K562 (cell line): ENCODE data around the gene ATP7B. TPM values are rescaled to one million over a fixed set of nuclear protein-coding genes. Genes with fewer than 3 reads are reported as not detected.

Experiments
- ATAC-seq: fragments of 200-7000 bp; cut with Tn5 transposase; 3 replicates; pipeline ENCODE4 v1.9.1; 2020; ENCODE audit warnings: moderate library complexity
- BruUV-seq: library from RNA; stranded (reverse); fragments of 400-500 nt; replicated peaks from 2 replicates; lab custom pipeline; 2021; lab: Mats Ljungman, UMichigan
- CTCF ChIA-PET: fragments of 300-600 bp; formaldehyde crosslinking; extraction: SDS; loops from one replicate; lab custom pipeline; 2021; ENCODE audit warnings: low intra/inter-chr PET ratio; lab: Yijun Ruan, JAX
- POLR2A ChIA-PET: fragments of 300-600, 350-650 bp; sonication (Branson Sonifier 250); formaldehyde crosslinking; extraction: SDS; loops from one replicate; lab custom pipeline; 2021; ENCODE audit warnings: antibody characterized with exemption, inconsistent platforms; lab: Yijun Ruan, JAX
- DNase-seq, 4 experiments: peaks; one replicate each; pipeline versions ENCODE4 v3.0.0 to v3.0.0-alpha.2; 2011 to 2018; ENCODE audit warnings: low spot score in 3 of 4, mixed read lengths in 3 of 4; ENCODE audit errors: extremely low read depth in 1 of 4
- FAIRE-seq: peaks from 2 replicates; lab custom pipeline; 2011; peaks lifted over from hg19 to GRCh38; lab: Jason Lieb, UNC
- H2AFZ ChIP-seq: 2 replicates; pipeline ENCODE4 v1.6.0; 2011; ENCODE audit warnings: low read depth, low read length, control low read depth, inconsistent platforms
- H3K27ac ChIP-seq: fragments of 200-600 bp; 3 replicates; pipeline ENCODE4 v1.8.0; 2011; ENCODE audit warnings: low read depth, mild to moderate bottlenecking, control low read depth, inconsistent platforms, low read length, moderate library complexity, mixed read lengths; ENCODE audit errors: extremely low read depth
- H3K27me3 ChIP-seq, 2 experiments: fragments of 300-600 bp in 1 of 2; 2 replicates in 1 of 2; 3 replicates in 1 of 2; pipeline versions ENCODE4 v1.6.0 to v1.8.0; 2011; ENCODE audit warnings: inconsistent platforms in 2 of 2, low read length in 2 of 2, mild to moderate bottlenecking in 1 of 2, mixed read lengths in 1 of 2, moderate library complexity in 1 of 2; ENCODE audit not compliant: control insufficient read depth in 2 of 2, insufficient read depth in 2 of 2
- H3K36me3 ChIP-seq: fragments of 300-600 bp; 3 replicates; pipeline ENCODE4 v1.8.0; 2011; ENCODE audit warnings: mild to moderate bottlenecking, low read length, inconsistent platforms; ENCODE audit not compliant: control insufficient read depth, insufficient read depth
- H3K4me1 ChIP-seq, 2 experiments: fragments of 200-600 bp in 1 of 2; replicated peaks in 1 of 2; 2 replicates in 1 of 2; 3 replicates in 1 of 2; pipeline versions ENCODE4 v1.5.1 to v1.8.0; 2011; ENCODE audit warnings: inconsistent platforms in 2 of 2, low read length in 2 of 2, mild to moderate bottlenecking in 1 of 2, mixed read lengths in 1 of 2, moderate library complexity in 1 of 2; ENCODE audit not compliant: control insufficient read depth in 2 of 2, insufficient read depth in 2 of 2
- H3K4me2 ChIP-seq: 2 replicates; pipeline ENCODE4 v1.6.1; 2011; ENCODE audit warnings: low read length, control low read depth, inconsistent platforms, mixed read lengths; ENCODE audit not compliant: insufficient read depth
- H3K4me3 ChIP-seq: fragments of 200-600 bp; sonication (generic), shearing (Covaris generic); 2 replicates; pipeline ENCODE4 v1.5.1; 2016; ENCODE audit warnings: control low read depth, inconsistent platforms
- H3K79me2 ChIP-seq: fragments of 200-600 bp; 3 replicates; pipeline ENCODE4 v1.8.0; 2011; ENCODE audit warnings: low read length, inconsistent platforms; ENCODE audit not compliant: control insufficient read depth, insufficient read depth
- H3K9ac ChIP-seq, 2 experiments: 2 replicates each; pipeline versions ENCODE4 v1.6.0 to v1.6.1; 2011; ENCODE audit warnings: low read depth in 2 of 2, low read length in 2 of 2, control low read depth in 1 of 2, inconsistent platforms in 1 of 2, mild to moderate bottlenecking in 1 of 2, mixed read lengths in 1 of 2; ENCODE audit not compliant: insufficient read depth in 1 of 2
- H3K9me1 ChIP-seq: one replicate; pipeline ENCODE4 v1.6.0; 2011; ENCODE audit warnings: inconsistent platforms, mild to moderate bottlenecking, low read length, moderate library complexity; ENCODE audit not compliant: control insufficient read depth, insufficient read depth
- H3K9me3 ChIP-seq: replicated peaks from 2 replicates; pipeline ENCODE4 v1.5.1; 2011; ENCODE audit warnings: low read depth, low read length, inconsistent platforms; ENCODE audit not compliant: control insufficient read depth, insufficient read depth
- H4K20me1 ChIP-seq: replicated peaks from 2 replicates; pipeline ENCODE4 v1.6.1; 2011; ENCODE audit warnings: low read length, inconsistent platforms, mixed read lengths; ENCODE audit not compliant: control insufficient read depth, insufficient read depth
- BRF2 ChIP-seq: IDR thresholded peaks from 3 replicates; pipeline ENCODE4 v1.6.1; 2011; ENCODE audit warnings: borderline replicate concordance, mild to moderate bottlenecking; ENCODE audit not compliant: insufficient read length, insufficient read depth
- FOXP4 ChIP-seq: sonication (generic); formaldehyde crosslinking; IDR thresholded peaks from 2 replicates; pipeline ENCODE4 v1.8.0; 2022; ENCODE audit warnings: mild to moderate bottlenecking, missing genetic modification reagents, borderline replicate concordance
- HNRNPH1 ChIP-seq: fragments of 200-400 bp; formaldehyde crosslinking; optimal IDR thresholded peaks from 2 replicates; pipeline ENCODE3; 2017; ENCODE audit warnings: low read depth, mild to moderate bottlenecking, low read length, moderate library complexity
- SPI1 ChIP-seq: IDR thresholded peaks from 2 replicates; pipeline ENCODE4 v1.6.1; 2011; ENCODE audit warnings: low read depth, low read length, control low read depth, borderline replicate concordance
- USF1 ChIP-seq: sonication (generic); formaldehyde crosslinking; IDR thresholded peaks from 2 replicates; pipeline ENCODE4 v1.9.0; 2022; ENCODE audit warnings: mild to moderate bottlenecking, missing genetic modification reagents
- ZNF354B ChIP-seq: fragments of 250-450 bp; sonication (Bioruptor Pico); IDR thresholded peaks from 2 replicates; pipeline ENCODE4 v1.4.0; 2020
- WGBS: fragments of 100-300 bp; shearing (Covaris generic); methylation state at CpG from one replicate; pipeline ENCODE4 v1.1.6; 2016; ENCODE audit warnings: low coverage, mixed read lengths; ENCODE audit not compliant: insufficient coverage; ENCODE audit errors: missing lambda C conversion rate; 5-methylcytosine and 5-hydroxymethylcytosine counted together
- in situ Hi-C: fragments of 300-500 bp; cut with MboI; formaldehyde crosslinking; loops from 4 replicates; pipeline ENCODE4 v1.15.0; 2018; ENCODE audit warnings: inconsistent platforms, mixed read lengths
- intact Hi-C: fragments of 100-400 bp; cut with micrococcal nuclease; formaldehyde crosslinking; loops from 2 replicates; pipeline ENCODE4 v1.14.2; 2022
- polyA plus RNA-seq, 8 experiments: library from polyadenylated mRNA; depleted of rRNA in 4 of 8; stranded (reverse) in 5 of 8; unstranded in 3 of 8; fragments of >200 nt; fragmentation: Nextera tagmentation in 2 of 8; fragmentation: Illumina TruSeq in 1 of 8; extraction: Ambion mirVana in 2 of 8; extraction: Trizol in 1 of 8; gene quantifications; 2 replicates each; pipeline versions ENCODE4 v1.2.1 to v1.2.3, GENCODE V29; 2011 to 2014; ENCODE audit warnings: inconsistent platforms in 1 of 8, missing spikeins in 1 of 8
- total RNA-seq, 7 experiments: library from RNA; depleted of rRNA in 6 of 7; stranded (reverse); fragments of >200 nt in 6 of 7; fragmentation: Illumina TruSeq in 2 of 7; extraction: Trizol in 2 of 7; gene quantifications; 2 replicates each; pipeline versions ENCODE4 v1.2.1 to v1.2.3, GENCODE V29; 2011 to 2021; ENCODE audit warnings: low replicate concordance in 1 of 7

ATP7B gene
- total and polyA plus RNA-seq, 9 of the 15 experiments (the other 6 are each of a cell fraction or from before 2014, with no cell fraction given) = 1.1 to 20.4 (median 8.5) TPM

DNA sequence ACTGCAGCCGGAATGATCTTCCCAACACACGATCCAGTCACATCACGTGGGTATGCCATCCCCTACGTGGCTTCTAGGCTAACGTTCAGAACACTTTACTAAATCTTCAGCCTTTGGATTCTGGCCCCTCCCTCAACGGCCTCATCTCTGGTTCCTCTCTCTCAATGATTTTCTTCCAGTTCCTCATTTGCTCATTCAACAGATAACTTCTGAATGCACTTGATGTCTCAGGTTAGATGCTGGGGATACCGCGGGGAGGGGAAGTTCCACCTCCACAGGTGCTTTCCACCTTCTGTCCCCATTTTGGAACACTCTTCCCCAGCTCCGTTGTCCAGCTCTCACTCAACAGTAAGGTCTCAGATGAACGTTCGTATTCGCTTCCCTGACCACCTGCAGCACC is 66.1 kb downstream of the ATP7B start:
- CTCF ChIA-PET = no interaction called here
- peaks cover 61% of the 10 kb centered on the region; the same call in 2 of the 3 replicates for H3K36me3 ChIP-seq

DNA sequence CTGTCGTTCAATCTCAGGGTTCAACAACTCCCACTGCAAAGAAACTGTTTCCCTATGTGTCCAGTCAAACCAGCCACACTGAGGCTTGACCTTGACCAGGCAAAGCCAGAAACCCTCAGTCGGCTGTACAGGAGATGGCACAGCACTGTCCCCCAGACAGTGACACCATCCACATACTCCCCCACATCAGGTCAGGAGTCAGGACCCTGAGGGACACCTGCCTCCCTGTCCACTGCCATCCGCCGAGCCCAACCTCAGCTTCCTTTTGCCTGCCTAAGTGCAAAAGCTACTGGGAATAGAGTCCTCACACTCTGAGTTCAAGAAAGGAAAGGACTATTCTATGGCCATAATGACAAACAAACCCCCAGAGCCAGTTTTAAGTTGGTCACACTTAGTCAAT is 66.8 kb downstream of the ATP7B start:
- FAIRE-seq (no peak), ATAC-seq (no peak), DNase-seq (no peak)
- peaks cover 56% of the 10 kb centered on the region; the same call in 2 of the 3 replicates for H3K36me3 ChIP-seq
- no peaks in the 10 kb centered on the region for H3K9me1 ChIP-seq
- WGBS = 85% methylated on average over 4 of the region's 4 CpGs
- no peaks in the 10 kb centered on the region for H4K20me1 ChIP-seq
- H3K9ac ChIP-seq = no peak overlapping the region
- H3K4me1 ChIP-seq = peaks cover 0 to 2% of the 10 kb centered on the region in 2 experiments; a peak in 1 of 5 replicates
- no peak for TF ChIP-seq USF1 (CRISPR knock-in tag)
- TF ChIP-seq BRF2 = no peak
- TF ChIP-seq FOXP4 (CRISPR knock-in tag) = no peak
- no peak for TF ChIP-seq HNRNPH1
- H3K4me3 ChIP-seq = no peak overlapping the region
- POLR2A ChIA-PET = no interaction called here
- H3K79me2 ChIP-seq = no peaks in the 10 kb centered on the region
- no peaks in the 10 kb centered on the region for H3K9me3 ChIP-seq
- CTCF ChIA-PET = no interaction called here
- H2AFZ ChIP-seq = no peak overlapping the region
- intact Hi-C loops (no loop called here), in situ Hi-C loops (no loop called here)
- no TSS peak for BruUV-seq
- no peak overlapping the region for H3K27ac ChIP-seq
- H3K4me2 ChIP-seq = no peak overlapping the region
- H3K27me3 ChIP-seq = no peaks in the 10 kb centered on the region

More for the DNA sequence above, 66.1 kb downstream of the ATP7B start:
- TF ChIP-seq SPI1 (peak; percentile 54; the same call in 1 of the 2 replicates), ZNF354B (CRISPR knock-in tag) (no peak)
- Histone ChIP-seq H3K9me1 (no peaks in the 10 kb centered on the region), H3K27ac (no peak overlapping the region), H4K20me1 (no peaks in the 10 kb centered on the region), H2AFZ (no peak overlapping the region), H3K4me2 (no peak overlapping the region), H3K4me1 (peaks cover 0 to 2% of the 10 kb centered on the region in 2 experiments; a peak in 1 of 5 replicates), H3K79me2 (no peaks in the 10 kb centered on the region), H3K9me3 (no peaks in the 10 kb centered on the region), H3K27me3 (no peaks in the 10 kb centered on the region), H3K4me3 (no peak overlapping the region), H3K9ac (no peak overlapping the region)
- no TSS peak for BruUV-seq
- ATAC-seq = no peak
- DNase-seq = no peak
- POLR2A ChIA-PET = no interaction called here
- WGBS = 80% methylated on average over 11 of the region's 12 CpGs
- no peak for FAIRE-seq
- in situ Hi-C loops (no loop called here), intact Hi-C loops (no loop called here)
